CD4-positive, alpha-beta T cell treated with Interleukin-6 at 100 ng/mL for 8 hours (primary cell): ENCODE measurements around the gene OPCML.

ENCODE experiments used
- DNase-seq: peaks from one replicate; pipeline ENCODE4 v3.0.0-alpha.2; 2020; ENCODE audit warnings: mixed read lengths, low spot score

Gene OPCML

GRCh38 chr11:132850266-132850665 is 682.0 kb downstream of the OPCML start:
- DNase-seq: no peak

- no peak for DNase-seq
Observed at GRCh38 chr11:132848336-132848735, 684.0 kb downstream of the OPCML start.

- no peak for DNase-seq
Observed at GRCh38 chr11:132846075-132846474, 686.2 kb downstream of the OPCML start.

- DNase-seq: no peak
Observed at GRCh38 chr11:132844956-132845696, 687.2 kb downstream of the OPCML start.

- no peak for DNase-seq
Observed at GRCh38 chr11:132840660-132841059, 691.6 kb downstream of the OPCML start.

- no peak for DNase-seq
Observed at GRCh38 chr11:132840191-132840590, 692.1 kb downstream of the OPCML start.

- DNase-seq: no peak
Observed at GRCh38 chr11:132839236-132839945, 692.9 kb downstream of the OPCML start.

- no peak for DNase-seq
Observed at GRCh38 chr11:132838627-132839026, 693.7 kb downstream of the OPCML start.

GRCh38 chr11:132831272-132831671 is 701.0 kb downstream of the OPCML start:
- DNase-seq: no peak

GRCh38 chr11:132824642-132825041 is 707.7 kb downstream of the OPCML start:
- no peak for DNase-seq

- no peak for DNase-seq
Observed at GRCh38 chr11:132822276-132822675, 710.0 kb downstream of the OPCML start.

- no peak for DNase-seq
Observed at GRCh38 chr11:132821499-132821898, 710.8 kb downstream of the OPCML start.

- no peak for DNase-seq
Observed at GRCh38 chr11:132821014-132821413, 711.3 kb downstream of the OPCML start.

- no peak for DNase-seq
Observed at GRCh38 chr11:132818951-132819350, 713.4 kb downstream of the OPCML start.

GRCh38 chr11:132817387-132817786 is 714.9 kb downstream of the OPCML start:
- DNase-seq: no peak

- no peak for DNase-seq
Observed at GRCh38 chr11:132814410-132814809, 717.9 kb downstream of the OPCML start.

- DNase-seq: no peak
Observed at GRCh38 chr11:132811649-132812048, 720.7 kb downstream of the OPCML start.

GRCh38 chr11:132809070-132809469 is 723.2 kb downstream of the OPCML start:
- no peak for DNase-seq

GRCh38 chr11:132804258-132804657 is 728.0 kb downstream of the OPCML start:
- no peak for DNase-seq

- no peak for DNase-seq
Observed at GRCh38 chr11:132803436-132803835, 728.9 kb downstream of the OPCML start.

GRCh38 chr11:132802947-132803346 is 729.4 kb downstream of the OPCML start:
- no peak for DNase-seq

GRCh38 chr11:132793831-132794230 is 738.5 kb downstream of the OPCML start:
- DNase-seq: no peak

GRCh38 chr11:132792341-132793140 is 739.8 kb downstream of the OPCML start:
- no peak for DNase-seq
